Left hindlimb (tissue), 1 donor: ENCODE data around the gene GNAO1.

Experiments
- DNase-seq: peaks from one replicate; pipeline ENCODE4 v3.0.0-alpha.2; 2018

GNAO1 gene

GRCh38 chr16:56317998-56318826, 126.9 kb downstream of the GNAO1 start:
- peak; percentile 91 for DNase-seq

- no peak for DNase-seq
Measured at GRCh38 chr16:56318827-56319140, 127.5 kb downstream of the GNAO1 start.

- DNase-seq, result no peak
Measured at GRCh38 chr16:56319376-56319775, 128.1 kb downstream of the GNAO1 start.

GRCh38 chr16:56320056-56320455, 128.8 kb downstream of the GNAO1 start:
- no peak for DNase-seq

- no peak for DNase-seq
Measured at GRCh38 chr16:56320811-56321558, 129.7 kb downstream of the GNAO1 start.

- no peak for DNase-seq
Measured at GRCh38 chr16:56321571-56321970, 130.3 kb downstream of the GNAO1 start.

GRCh38 chr16:56324406-56324805, 133.1 kb downstream of the GNAO1 start:
- DNase-seq, result no peak

GRCh38 chr16:56325956-56326355, 134.7 kb downstream of the GNAO1 start:
- no peak for DNase-seq

GRCh38 chr16:56327071-56327928, 136.0 kb downstream of the GNAO1 start:
- no peak for DNase-seq

GRCh38 chr16:56327929-56328258, 136.6 kb downstream of the GNAO1 start:
- no peak for DNase-seq

- DNase-seq, result no peak
Measured at GRCh38 chr16:56328276-56329022, 137.2 kb downstream of the GNAO1 start.

GRCh38 chr16:56329887-56330286, 138.6 kb downstream of the GNAO1 start:
- no peak for DNase-seq

GRCh38 chr16:56330476-56330875, 139.2 kb downstream of the GNAO1 start:
- no peak for DNase-seq

- no peak for DNase-seq
Measured at GRCh38 chr16:56331399-56331798, 140.1 kb downstream of the GNAO1 start.

- DNase-seq, result no peak
Measured at GRCh38 chr16:56331915-56332314, 140.6 kb downstream of the GNAO1 start.

- peak; percentile 61 for DNase-seq
Measured at GRCh38 chr16:56332464-56333079, 141.3 kb downstream of the GNAO1 start.

GRCh38 chr16:56334761-56335160, 143.5 kb downstream of the GNAO1 start:
- DNase-seq, result no peak

GRCh38 chr16:56336071-56336688, 144.9 kb downstream of the GNAO1 start:
- DNase-seq, result no peak

GRCh38 chr16:56336711-56337110, 145.4 kb downstream of the GNAO1 start:
- DNase-seq, result no peak

GRCh38 chr16:56337131-56337857, 146.0 kb downstream of the GNAO1 start:
- no peak for DNase-seq

GRCh38 chr16:56337858-56338325, 146.6 kb downstream of the GNAO1 start:
- DNase-seq, result no peak
